Right renal cortex interstitium (tissue), 3 donors: ENCODE data around the gene RPRD1A. TPM values are rescaled to one million over a fixed set of nuclear protein-coding genes. Genes with fewer than 3 reads are reported as not detected.
"Not testable (repeated sequence)": the region's sequence is repeated elsewhere in the genome, so short reads cannot be mapped to it uniquely, and the experiment has no call there.

ENCODE experiments used
- DNase-seq, 3 donors: peaks; one replicate each; pipeline ENCODE4 v3.0.0-alpha.2; 2013; ENCODE audit warnings: low read depth in 3 of 3, low spot score in 2 of 3
- polyA plus RNA-seq, 3 donors: library from polyadenylated mRNA; unstranded; fragments of 120-200 nt; gene quantifications; one replicate each; pipeline ENCODE4 v1.2.1, GENCODE V29; 2013; ENCODE audit not compliant: insufficient read length in 3 of 3

RPRD1A gene
- polyA plus RNA-seq, 3 donors = 64.2 to 70.2 (median 65.5) TPM

DNA sequence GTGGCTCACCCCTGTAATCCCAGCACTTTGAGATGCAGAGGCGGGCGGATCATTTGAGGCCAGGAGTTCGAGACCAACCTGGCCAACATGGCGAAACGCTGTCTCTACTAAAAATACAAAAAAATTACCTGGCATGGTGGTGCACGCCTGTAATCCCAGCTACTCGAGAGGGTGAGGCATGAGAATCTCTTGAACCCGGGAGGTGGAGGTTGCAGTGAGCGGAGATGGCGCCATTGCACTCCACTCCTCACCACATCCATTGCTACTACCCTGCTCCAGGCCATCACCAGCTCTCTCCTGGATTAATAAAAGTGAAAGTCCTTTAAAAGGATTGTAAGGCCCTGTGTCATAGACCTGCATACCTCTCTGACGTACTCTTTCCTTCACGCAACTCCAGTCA lies 93.7 kb downstream of the RPRD1A start:
- DNase-seq = no peak

DNA sequence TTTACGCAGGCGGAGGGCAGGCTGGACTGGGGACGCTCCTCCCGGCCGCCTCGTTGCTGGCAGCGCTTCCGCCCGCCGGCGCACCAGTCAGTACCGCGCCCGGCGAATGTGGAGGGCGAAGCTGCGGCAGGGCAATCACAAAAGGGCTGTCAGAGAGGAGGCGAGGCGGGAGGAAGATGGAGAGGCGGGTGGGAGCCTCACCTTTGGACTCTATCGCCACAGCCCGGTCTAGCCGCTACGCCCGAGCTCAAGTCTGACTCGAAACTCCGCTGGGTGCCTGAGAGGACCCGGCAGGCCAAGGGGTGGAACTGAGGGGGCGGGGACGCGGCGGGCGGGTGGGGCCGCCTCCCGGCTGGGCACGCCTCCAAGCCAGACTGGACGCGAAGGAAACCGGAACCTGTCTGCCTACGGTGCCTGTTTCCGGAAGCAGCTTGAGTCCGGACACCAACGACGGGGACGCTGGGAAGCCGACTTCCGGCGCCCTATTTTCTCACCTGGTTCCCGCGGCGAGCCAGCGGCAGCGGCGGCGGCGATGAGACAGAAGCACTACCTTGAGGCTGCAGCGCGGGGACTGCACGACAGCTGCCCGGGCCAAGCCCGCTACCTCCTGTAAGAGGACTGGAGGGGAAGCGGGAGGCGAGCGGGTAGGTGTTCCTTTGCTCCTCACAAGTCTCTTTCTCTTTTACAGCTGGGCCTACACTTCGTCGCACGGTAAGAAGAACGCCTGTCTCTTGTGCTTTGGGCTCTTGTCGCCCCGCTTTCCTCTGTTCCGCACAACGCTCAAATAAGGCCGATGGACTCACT lies 95.0 kb downstream of the RPRD1A start, which contains the start of gene RMP24:
Gene RMP24 (plus strand): TSS at position 483 of the 804 bp plus-strand sequence.
- DNase-seq = peak; percentile 81 to 93 (median 91)

DNA sequence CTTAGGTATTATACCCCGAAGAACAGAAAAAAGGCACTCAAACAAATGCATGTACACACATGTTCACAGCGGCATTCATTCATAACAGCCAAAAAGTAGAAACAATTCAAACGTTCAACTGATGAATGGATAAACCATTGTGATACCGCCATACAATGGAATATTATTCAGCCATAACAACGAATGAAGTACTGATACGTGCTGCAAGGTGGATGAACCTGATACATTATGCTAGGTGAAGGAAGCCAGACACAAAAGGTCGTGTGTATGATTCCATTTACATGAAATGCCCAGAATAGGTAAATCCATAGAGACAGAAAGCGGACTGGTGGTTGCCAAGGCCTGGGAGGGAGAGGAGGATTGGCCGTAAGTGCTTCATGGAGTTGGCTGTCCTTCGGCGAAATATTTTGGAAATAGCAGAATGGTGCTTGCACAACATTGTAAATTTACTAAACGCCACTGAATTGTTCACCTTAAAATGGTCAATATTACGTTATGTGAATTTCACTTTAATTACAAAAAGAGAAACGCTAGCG lies 95.6 kb downstream of the RPRD1A start:
- peak in 1 of 3 donors; percentile 32 for DNase-seq

DNA sequence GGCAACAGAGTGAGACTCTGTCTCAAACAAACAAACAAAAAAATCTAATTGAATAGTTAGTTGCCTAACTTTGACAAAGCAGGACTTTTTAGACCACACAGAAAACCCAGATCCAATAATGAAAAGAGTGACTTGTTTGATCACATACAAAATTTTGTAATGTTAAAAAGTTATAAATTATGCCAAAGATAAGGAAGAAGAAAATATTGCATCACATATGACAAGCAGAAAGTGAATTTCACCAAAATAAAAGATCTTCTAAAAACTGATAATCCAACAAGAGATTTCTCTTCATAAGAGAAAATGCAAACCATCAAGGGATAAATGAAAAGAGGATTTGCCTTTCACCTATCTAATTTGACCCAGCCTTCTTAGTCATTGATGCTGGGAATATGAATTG lies 97.7 kb downstream of the RPRD1A start:
- no peak for DNase-seq

DNA sequence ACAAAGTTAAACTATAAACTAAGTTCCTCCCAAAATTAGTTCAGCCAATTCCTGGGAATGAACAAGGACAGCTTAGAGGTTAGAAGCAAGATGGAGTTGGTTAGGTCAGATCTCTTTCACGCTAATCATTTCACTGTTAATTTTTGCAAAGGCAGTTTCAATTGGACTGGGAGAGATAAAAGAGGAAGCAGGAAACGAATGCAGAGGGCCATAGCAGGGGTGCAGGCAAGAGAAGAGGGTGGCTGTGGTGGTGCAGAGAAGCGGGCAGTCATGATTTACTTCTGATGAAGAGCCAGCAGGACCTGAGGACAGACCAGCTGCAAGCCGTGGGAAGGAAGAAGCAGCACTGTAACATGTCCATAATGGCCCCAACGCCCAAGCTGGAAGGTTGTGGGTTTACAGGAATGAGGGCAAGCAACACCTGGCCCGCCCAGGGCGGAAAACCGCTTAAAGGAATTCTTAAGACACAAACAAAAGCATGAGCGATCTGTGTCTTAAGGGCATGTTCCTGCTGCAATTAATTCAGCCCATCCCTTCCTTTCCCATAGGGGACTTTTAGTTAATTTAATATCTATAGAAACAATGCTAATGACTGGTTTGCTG lies 99.0 kb downstream of the RPRD1A start:
- no peak for DNase-seq

DNA sequence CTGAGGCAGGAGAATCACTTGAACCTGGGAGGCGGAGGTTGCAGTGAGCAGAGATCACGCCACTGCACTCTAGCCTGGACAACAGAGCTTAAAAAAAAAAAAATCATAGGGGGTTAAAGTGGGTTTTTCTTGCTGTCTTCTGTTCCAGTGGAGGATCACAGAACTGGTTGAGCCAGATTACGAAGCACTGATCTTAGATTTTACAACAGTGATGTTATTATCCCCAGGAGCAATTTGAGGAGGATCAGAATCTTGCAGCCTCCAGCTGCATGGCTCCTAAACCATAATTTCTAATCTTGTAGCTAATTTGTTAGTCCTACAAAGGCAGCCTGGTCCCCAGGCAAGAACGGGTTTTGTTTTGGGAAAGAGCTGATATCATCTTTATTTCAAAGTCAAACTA lies 99.5 kb downstream of the RPRD1A start:
- DNase-seq = not testable (repeated sequence)

DNA sequence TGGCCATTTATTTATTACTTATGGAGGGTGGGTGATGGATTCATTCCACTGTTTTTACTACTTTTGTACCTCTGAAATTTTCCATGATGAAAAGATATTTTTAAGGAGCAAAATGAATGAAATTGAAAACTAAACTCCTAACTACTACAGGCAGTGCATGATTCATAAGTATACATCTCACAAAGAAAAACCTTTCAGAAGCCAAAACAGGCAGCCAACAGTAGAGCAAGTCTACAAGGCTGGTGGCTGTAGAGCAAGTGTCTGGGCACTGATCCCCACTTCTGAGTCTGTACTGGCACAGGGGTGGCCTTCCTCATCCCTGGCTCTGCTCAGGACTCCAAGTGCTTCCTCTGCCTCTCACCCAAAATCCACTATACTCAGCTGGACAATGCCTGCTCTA lies 103.0 kb downstream of the RPRD1A start:
- no peak for DNase-seq

DNA sequence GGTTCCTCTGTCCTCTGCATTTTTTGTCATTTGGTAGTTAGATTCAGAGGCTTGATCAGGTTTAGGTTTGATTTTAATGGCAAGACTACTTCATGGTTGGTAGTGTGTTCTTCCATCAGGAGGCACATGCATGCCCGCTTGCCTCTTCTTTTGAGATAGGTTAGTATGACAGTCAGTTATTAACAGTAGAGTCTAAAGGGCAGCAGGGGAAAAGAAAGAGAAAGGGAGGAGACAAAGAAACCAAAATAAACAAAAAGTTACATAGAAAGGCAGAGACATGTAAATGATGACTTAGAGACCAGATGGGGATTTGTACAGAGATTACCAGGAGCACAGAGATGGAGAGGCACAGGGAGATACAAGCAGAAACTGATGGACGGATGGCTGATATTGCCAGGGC lies 105.0 kb downstream of the RPRD1A start:
- no peak for DNase-seq

DNA sequence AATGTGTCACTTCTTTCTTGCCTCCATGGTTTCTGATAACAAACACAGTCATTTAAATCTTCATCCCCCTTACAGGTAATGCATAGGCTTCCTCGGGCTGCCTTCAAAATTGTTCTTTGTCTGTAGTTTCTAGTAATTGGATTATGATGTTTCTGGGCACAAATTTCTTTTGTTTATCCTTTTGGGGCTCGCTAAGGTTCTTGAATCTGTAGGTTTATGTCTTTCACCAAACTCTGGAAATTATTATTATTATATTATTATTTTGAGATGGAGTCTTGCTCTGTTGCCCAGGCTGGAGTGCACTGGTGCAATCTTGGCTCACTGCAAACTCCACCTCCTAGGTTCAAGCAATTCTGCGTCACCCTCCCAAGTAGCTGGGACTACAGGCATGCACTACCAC lies 111.1 kb downstream of the RPRD1A start:
- no peak for DNase-seq

DNA sequence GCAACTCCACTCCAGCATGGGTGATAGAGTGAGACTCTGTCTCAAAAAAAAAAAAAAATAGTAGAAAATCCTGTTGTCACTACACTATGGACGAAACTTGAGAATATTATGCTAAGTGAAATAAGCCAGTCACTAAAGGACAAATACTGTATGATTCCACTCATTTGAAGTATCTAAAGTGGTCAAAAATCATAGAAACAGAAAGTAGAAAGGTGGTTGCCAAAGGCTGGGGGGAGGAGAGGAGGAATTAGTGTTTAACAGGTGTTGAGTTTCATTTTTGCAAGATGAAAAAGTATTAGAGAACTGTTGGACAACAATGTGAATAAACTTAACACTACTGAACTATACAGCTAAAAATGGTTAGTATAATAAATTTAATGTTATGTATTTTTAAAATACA lies 113.7 kb downstream of the RPRD1A start:
- no peak for DNase-seq

DNA sequence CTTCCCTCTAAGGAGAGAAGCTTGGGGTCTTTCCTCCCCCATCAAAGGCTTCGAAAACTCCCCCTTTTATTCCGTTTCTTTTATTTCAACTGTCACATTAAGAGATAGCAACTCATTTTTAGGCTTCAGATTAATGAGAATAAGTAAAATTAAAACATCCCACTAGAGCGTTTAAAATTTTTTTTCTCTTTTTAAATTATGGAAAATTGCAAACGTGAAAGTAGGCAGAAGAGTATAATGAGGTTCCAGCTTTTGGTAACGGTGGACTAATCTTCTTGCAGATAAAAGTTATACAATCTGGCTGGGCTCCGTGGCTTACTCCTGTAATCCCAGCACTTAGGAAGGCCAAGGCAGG lies 116.8 kb downstream of the RPRD1A start:
- no peak for DNase-seq

DNA sequence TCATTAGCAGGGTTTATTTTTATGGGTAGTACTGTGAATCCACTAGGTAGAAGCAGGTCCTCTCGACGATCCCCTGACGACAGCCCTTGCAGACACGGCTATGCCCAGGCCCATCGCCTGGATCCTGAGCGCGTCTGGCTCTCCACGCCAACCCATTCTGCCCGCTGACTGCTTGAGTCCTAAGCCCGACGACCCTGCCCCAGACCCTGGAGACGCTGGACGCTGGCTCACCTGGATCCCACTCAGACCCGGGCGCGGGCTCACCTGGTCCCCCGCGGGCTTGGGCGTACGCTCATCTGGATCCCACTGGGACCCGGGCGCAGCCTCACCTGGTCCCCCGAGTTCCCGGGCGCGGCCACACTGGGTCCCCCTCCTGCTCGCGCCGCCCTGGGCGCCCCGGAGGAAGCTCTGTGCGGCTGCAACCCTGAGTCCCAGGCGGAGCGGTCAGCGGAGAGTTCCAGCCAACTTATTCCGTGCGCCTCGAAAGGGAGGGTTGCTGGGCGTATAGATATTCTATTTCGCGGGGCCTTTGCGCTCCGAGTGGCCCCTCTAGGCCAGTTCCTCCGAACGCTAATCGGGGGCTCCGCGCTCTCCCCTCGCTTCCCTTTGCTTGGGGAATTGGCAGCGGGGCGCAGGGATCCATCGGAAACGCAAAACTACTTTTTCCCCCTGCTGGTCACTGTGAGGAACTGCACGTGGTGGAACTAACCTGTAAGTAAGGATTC lies 117.3 kb downstream of the RPRD1A start:
- DNase-seq = peak; percentile 56 to 63 (median 57)

DNA sequence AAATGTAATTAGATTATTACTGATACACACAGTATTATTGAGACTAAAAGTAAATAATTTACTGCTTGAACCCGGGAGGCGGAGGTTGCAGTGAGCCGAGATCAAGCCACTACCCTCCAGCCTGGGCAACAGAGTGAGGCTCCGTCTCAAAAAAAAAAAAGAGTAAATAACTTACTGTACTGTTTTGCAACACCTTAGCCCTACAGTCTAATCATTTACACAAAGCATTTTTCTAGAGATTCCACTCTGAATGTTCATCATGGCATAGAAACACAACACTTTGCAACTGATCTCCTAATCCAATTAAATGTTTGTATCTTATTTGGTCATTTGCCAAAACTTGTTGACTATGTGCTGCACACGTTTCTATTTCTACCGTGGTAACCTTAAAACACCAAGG lies 118.3 kb downstream of the RPRD1A start:
- no peak for DNase-seq

DNA sequence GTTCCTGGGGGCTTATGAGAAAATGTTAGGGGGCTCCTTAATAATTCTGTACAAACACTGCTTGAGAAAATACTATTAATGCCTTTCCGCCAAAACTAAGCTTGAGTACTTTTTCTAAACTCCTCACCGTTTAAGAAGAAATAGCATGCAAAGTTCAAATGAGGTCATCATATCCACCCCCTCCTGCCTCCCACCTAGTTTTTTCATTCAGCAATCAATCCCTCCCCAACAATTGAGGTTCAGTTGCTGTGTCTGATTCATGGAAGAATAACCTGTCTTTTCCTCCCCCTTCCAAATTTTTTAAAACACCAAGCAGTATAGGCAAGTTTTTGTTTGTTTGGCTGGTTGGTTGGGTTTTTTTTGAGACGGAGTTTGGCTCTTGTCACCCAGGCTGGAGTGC lies 119.3 kb downstream of the RPRD1A start:
- DNase-seq = no peak

DNA sequence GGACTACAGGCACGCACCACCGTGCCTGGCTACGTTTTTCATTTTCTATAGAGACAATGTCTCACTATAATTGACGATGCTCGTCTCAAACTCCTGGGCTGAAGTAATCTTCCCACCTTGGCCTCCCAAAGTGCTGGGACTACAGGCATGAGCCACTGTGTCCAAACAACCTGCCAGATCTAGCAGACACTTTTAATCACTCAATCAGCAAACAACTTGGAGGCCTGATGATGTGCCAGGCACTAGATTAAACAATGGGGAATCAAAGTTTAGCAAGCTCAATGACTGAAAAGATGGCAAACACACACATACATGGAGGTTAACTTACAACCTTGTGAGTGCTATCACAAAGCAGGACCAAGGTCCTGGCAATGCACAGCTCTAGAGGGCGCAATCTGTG lies 124.7 kb downstream of the RPRD1A start:
- no peak for DNase-seq

DNA sequence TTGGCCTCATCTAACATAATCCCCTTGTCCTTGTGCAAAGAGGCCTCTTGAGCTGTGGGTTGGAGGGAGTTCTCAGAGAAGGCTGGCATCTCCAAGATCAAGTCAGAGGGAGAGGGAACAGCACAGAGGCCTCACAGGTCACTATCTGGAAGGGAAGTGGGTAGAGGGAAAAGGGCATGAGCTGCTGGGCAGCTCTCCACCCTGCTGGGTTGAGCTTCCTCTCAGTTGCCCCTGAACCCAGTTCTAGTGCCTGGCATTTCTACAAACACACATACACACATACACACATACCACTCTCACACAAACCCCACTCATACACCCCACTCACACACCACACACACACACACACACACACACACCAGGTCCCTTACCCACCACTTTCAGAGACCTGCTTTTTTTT lies 125.2 kb downstream of the RPRD1A start:
- no peak for DNase-seq

DNA sequence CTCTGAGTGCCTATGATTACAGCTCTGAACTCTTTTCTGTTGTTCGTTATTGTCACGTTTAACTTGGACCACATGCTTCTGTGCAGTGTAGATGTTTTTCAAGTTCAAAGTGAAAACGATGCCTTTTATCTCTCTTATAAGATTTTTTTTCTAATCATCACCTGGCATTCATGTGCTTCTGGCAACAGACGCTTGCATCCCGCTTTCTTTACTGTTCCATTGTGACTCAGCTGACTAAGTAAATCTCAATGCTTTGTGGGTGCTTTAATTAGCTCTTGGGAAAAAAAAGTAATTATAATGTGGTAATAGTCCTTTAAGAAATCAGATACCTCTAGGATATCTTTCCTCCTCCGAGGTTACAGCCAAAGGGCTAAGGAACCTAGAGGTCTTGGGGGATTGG lies 126.1 kb downstream of the RPRD1A start:
- no peak for DNase-seq
